MG63 (cell line): ENCODE data around the gene GRAMD4. TPM values are rescaled to one million over a fixed set of nuclear protein-coding genes. Genes with fewer than 3 reads are reported as not detected.

Source experiments
- DNase-seq: peaks from one replicate; pipeline ENCODE4 v3.0.0-alpha.2; 2020
- H3K27me3 ChIP-seq: fragments of 250-450 bp; sonication (Bioruptor Pico); 2 replicates; pipeline ENCODE4 v1.5.1; 2020; ENCODE audit warnings: mild to moderate bottlenecking, moderate library complexity
- H3K36me3 ChIP-seq: fragments of 250-450 bp; sonication (Bioruptor Pico); 2 replicates; pipeline ENCODE4 v1.5.1; 2020; ENCODE audit warnings: mild to moderate bottlenecking, moderate library complexity
- H3K4me3 ChIP-seq: fragments of 250-450 bp; sonication (Bioruptor Pico); 2 replicates; pipeline ENCODE4 v1.5.1; 2020; ENCODE audit warnings: mild to moderate bottlenecking, moderate library complexity
- H3K9me3 ChIP-seq: fragments of 250-450 bp; sonication (Bioruptor Pico); 2 replicates; pipeline ENCODE4 v1.5.1; 2020; ENCODE audit warnings: mild to moderate bottlenecking, moderate library complexity
- total RNA-seq: library from RNA; depleted of rRNA; stranded (reverse); fragments of >200 nt; shearing (Covaris generic); gene quantifications from 2 replicates; pipeline ENCODE4 v1.2.3, GENCODE V29; 2014; ENCODE audit warnings: low replicate concordance; rRNA removed

The GRAMD4 gene
- total RNA-seq, 1 experiment from 2014 or later = 10.8 TPM

DNA sequence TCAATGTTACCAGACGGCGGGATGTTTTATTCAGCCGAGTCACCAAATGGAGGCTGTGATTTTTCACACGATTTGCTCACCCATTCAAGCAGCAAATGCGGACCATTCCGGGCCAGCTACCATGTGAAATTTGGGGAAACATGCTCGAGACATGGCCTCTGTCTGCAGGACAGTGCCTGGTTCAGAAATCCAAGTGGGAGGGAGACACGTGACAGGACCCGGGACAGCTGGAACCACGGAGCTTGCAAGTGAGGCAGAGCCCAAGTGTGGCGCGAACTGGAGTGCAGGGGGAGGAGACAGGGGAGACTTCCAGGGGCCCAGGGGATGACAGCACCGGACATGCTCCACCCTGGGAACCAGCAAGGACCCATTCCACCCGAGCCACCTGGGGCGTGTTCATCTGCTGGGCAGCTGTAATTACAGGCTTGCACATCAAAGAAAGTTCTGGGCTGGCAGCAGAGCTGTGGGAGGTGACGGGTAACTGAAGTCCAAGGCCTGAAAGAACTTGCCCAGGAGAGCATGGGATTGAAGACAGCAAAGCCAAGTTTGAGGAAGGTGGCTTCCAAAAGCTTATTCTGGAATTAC, 101.4 kb downstream of the GRAMD4 start:
- no peak overlapping the region for H3K4me3 ChIP-seq
- no peak for DNase-seq
- no peaks in the 10 kb centered on the region for H3K27me3 ChIP-seq
- peaks cover 27% of the 10 kb centered on the region for H3K36me3 ChIP-seq
- H3K9me3 ChIP-seq = no peaks in the 10 kb centered on the region

DNA sequence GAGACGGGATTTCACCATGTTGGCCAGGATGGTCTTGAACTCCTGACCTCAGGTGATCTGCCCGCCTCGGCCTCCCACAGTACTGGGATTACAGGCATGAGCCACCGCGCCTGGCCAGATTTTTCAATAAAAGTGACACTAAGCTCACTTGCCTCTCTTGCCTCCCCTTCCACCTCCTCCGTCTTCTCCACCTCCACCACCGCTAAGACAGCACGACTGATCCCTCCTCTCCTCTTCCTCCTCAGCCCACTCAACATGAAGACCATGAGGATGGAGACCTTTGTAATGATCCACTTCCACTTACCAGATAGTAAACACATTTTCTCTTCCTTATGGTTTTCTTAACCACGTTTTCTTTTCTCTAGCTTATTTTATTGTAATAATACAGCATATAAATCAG, 103.7 kb downstream of the GRAMD4 start:
- DNase-seq = no peak
- no peak overlapping the region for H3K4me3 ChIP-seq
- H3K9me3 ChIP-seq = no peaks in the 10 kb centered on the region
- H3K27me3 ChIP-seq = no peaks in the 10 kb centered on the region
- H3K36me3 ChIP-seq = peaks cover 22% of the 10 kb centered on the region

DNA sequence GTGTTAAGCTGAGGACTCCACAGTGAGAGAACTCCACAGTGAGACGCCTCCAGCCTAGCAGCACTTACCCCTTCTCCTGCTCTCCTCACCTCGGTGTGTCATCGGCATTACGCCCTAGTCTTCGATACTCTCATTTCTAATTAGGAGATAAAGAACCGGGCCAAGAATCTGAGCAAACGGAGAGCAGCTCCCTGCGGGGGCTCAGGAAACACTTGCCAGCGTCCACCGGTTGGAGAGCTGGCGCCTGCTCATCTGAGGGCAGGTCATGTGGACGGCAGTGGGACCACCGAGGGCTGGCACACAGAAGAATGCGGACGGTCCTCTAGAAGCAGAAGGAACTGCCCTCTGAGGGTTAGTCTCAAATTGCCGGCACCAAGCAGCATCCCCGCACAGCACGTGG, 104.9 kb downstream of the GRAMD4 start:
- peaks cover 10% of the 10 kb centered on the region for H3K36me3 ChIP-seq
- no peak for DNase-seq
- no peaks in the 10 kb centered on the region for H3K27me3 ChIP-seq
- H3K9me3 ChIP-seq = no peaks in the 10 kb centered on the region
- no peak overlapping the region for H3K4me3 ChIP-seq

DNA sequence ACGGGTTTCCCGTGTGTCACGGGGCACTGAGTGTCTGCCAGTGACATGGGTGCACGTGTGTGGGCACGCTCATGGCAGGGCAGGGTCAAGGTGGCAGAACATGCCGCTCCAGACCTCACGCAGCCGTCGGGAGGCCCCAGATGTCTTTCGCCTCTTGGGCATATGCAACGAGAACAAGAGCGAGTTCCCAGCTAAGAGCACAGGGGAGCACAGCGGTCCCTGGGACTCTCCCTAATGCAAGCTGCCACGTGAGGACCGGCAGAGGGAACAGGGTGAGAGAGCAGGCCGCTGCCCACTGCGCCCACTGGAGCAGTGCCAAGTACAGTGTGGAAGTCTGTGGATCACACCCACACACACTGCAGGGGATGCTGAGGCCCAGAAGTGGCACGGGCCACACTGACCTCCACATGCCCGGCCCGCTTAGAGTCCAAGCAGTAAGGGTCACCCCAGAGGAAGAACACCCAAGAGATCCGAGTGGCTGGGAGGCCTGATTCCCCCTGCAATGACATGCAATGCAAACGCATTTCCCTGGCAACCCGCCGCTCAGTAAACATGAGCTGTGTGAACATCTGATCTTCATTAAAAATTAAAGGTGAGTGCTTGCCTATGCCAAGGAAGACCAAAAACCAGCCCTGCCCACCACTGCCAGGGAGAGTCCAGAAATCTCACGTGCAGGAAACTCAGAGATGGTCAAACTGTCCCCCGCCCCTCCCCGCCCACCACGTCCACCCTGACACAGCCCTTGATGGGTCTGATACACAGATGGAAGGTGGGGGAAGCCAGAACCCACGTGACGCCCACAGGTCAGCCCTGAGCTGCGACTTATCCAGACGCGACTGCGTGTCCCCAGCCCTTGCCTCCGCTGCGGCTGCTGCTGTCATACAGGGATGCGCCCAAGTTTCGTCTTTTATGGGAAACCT, 106.1 kb downstream of the GRAMD4 start:
- Histone ChIP-seq H3K4me3 (no peak overlapping the region), H3K9me3 (no peaks in the 10 kb centered on the region), H3K36me3 (peaks cover 7% of the 10 kb centered on the region; the same call in 1 of the 2 replicates), H3K27me3 (no peaks in the 10 kb centered on the region)
- DNase-seq = no peak

DNA sequence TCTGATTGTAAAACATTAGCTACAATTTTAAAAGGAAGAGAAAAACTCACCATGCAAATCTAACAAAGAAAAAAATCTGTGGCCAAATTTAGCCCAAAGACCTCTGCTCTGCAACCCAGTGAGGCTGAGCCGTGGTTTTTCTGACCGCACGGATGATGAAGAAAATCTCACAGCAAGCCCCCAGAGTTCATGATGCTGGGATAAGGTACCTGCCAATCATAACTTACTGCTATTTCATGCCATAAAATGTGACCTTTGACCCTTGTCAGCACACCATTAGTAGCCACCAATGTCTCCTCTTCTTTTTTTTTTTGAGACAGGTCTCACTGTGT, 106.8 kb downstream of the GRAMD4 start:
- Histone ChIP-seq H3K4me3 (no peak overlapping the region), H3K27me3 (no peaks in the 10 kb centered on the region), H3K36me3 (peaks cover 7% of the 10 kb centered on the region; the same call in 1 of the 2 replicates), H3K9me3 (no peaks in the 10 kb centered on the region)
- DNase-seq = no peak

DNA sequence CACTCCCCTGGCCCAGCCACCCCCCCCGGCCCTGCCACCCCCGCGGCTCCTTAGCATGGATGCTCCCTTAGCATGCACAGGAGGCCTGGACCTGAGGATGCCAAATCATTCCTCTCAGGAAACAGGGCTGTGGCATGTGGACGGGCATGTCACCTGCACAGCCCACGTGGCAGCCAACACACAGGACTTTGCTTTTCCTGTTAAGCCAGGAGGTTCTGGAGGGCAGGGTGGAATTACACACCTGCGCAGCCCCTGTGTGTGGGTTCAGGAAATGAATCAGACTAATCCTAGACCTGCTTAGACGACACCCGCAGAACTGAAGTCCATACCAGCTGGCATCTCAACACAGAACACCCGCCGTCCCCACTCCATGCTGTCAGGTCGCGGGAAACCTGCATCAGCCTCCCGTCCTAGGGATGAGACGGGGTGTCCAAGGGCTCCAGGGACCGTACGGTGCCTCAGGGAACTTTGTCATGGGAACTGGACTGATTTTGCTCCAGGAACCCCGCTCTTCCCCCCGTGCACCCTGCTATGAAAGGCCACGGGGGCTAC, 107.7 kb downstream of the GRAMD4 start:
- no peak for DNase-seq
- Histone ChIP-seq H3K4me3 (no peak overlapping the region), H3K27me3 (no peaks in the 10 kb centered on the region), H3K9me3 (no peaks in the 10 kb centered on the region), H3K36me3 (peaks cover 7% of the 10 kb centered on the region; the same call in 1 of the 2 replicates)

DNA sequence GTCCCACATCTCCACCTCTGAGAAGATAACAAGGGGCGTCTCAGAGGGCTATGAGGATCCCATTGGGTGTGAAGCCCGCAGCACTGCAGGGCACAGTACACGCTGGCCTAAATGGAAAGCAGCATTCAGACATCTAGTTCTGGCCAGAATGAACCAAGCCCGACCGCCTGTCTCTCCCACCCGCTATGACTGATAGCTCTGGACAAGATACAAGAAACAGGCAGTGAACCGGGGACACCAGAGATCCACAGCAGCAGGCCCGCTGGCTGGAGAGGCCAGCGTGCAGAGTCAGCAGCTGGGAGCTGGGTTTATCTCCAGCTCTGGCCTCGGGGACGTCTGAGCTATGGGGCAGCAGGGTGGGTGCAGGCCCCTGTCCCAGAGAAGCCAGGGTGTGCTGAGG, 108.3 kb downstream of the GRAMD4 start:
- Histone ChIP-seq H3K9me3 (no peaks in the 10 kb centered on the region), H3K4me3 (no peak overlapping the region), H3K27me3 (no peaks in the 10 kb centered on the region), H3K36me3 (peaks cover 7% of the 10 kb centered on the region; the same call in 1 of the 2 replicates)
- DNase-seq = no peak

Other genes with a start within 250 kb of the GRAMD4 start
- 0.30 and 0.59 TPM in 2 replicates for gene CELSR1, start 82.8 kb upstream of the GRAMD4 start, total RNA-seq
- 23.6 and 30.1 TPM in 2 replicates for gene CERK, start 117.9 kb downstream of the GRAMD4 start, total RNA-seq
- 14.5 and 18.2 TPM in 2 replicates for gene TBC1D22A, start 142.3 kb downstream of the GRAMD4 start, total RNA-seq